A673 (cell line): ENCODE measurements around the gene TCP11. TPM values are rescaled to one million over a fixed set of nuclear protein-coding genes. Genes with fewer than 3 reads are reported as not detected.
"Not testable (repeated sequence)": the region's sequence is repeated elsewhere in the genome, so short reads cannot be mapped to it uniquely, and the experiment has no call there.

ENCODE experiments used
- BruUV-seq: library from RNA; stranded (reverse); fragments of 400-500 nt; replicated peaks from 2 replicates; lab custom pipeline; 2021; lab: Mats Ljungman, UMichigan
- CTCF ChIA-PET: fragments of 300-600 bp; sonication (Branson Sonifier 250); formaldehyde crosslinking; loops from one replicate; lab custom pipeline; 2022; ENCODE audit warnings: antibody characterized with exemption; lab: Charles Lee
- POLR2A ChIA-PET: fragments of 300-600 bp; sonication (Branson Sonifier 250); formaldehyde crosslinking; loops from one replicate; lab custom pipeline; 2022; ENCODE audit warnings: antibody characterized with exemption; ENCODE audit not compliant: low non-redundant PET; lab: Charles Lee
- DNase-seq: peaks from one replicate; pipeline ENCODE4 v3.0.0-alpha.2; 2015; ENCODE audit warnings: low spot score
- H3K27ac ChIP-seq: fragments of 200-600 bp; sonication (generic); 2 replicates; pipeline ENCODE4 v1.5.1; 2016; ENCODE audit warnings: mixed run types, low read depth, mild to moderate bottlenecking, mixed read lengths, antibody characterized with exemption, low read length; ENCODE audit not compliant: poor library complexity, severe bottlenecking
- H3K27me3 ChIP-seq: fragments of 200-600 bp; sonication (generic); replicated peaks from 2 replicates; pipeline ENCODE4 v1.6.1; 2017; ENCODE audit warnings: mixed run types, low read depth, mild to moderate bottlenecking, mixed read lengths, antibody characterized with exemption, low read length; ENCODE audit not compliant: insufficient read depth, poor library complexity
- H3K36me3 ChIP-seq: fragments of 200-600 bp; sonication (generic); 2 replicates; pipeline ENCODE4 v1.6.1; 2016; ENCODE audit warnings: mixed run types, mild to moderate bottlenecking, mixed read lengths, antibody characterized with exemption, low read length; ENCODE audit not compliant: insufficient read depth, poor library complexity, severe bottlenecking
- H3K4me1 ChIP-seq: fragments of 200-600 bp; sonication (generic); 2 replicates; pipeline ENCODE4 v1.6.1; 2017; ENCODE audit warnings: mixed run types, mild to moderate bottlenecking, mixed read lengths, antibody characterized with exemption, low read length; ENCODE audit not compliant: insufficient read depth, poor library complexity, severe bottlenecking
- H3K4me3 ChIP-seq: fragments of 200-600 bp; sonication (generic); 2 replicates; pipeline ENCODE4 v1.5.1; 2016; ENCODE audit warnings: low read depth, mixed run types, mild to moderate bottlenecking, mixed read lengths, low read length; ENCODE audit not compliant: poor library complexity, severe bottlenecking
- H3K9me3 ChIP-seq: fragments of 200-600 bp; sonication (generic); 2 replicates; pipeline ENCODE4 v1.6.1; 2016; ENCODE audit warnings: mixed run types, low read depth, mild to moderate bottlenecking, mixed read lengths, antibody characterized with exemption, low read length; ENCODE audit not compliant: poor library complexity, severe bottlenecking
- CTCF ChIP-seq: fragments of 300-800, 200-600 bp; sonication (generic); conservative IDR thresholded peaks from 2 replicates; pipeline ENCODE4 v1.5.1; 2017; ENCODE audit warnings: low read depth, mild to moderate bottlenecking, antibody characterized with exemption, low read length, moderate library complexity, mixed read lengths
- EZH2 ChIP-seq: fragments of 200-600 bp; sonication (generic); IDR thresholded peaks from 2 replicates; pipeline ENCODE4 v1.6.1; 2017; ENCODE audit warnings: borderline replicate concordance, low read depth, mild to moderate bottlenecking, mixed read lengths, antibody characterized with exemption, low read length; ENCODE audit not compliant: poor library complexity, severe bottlenecking
- intact Hi-C: fragments of 100-400 bp; cut with micrococcal nuclease; formaldehyde crosslinking; loops from one replicate; pipeline ENCODE4 v1.10.0; 2022; ENCODE audit not compliant: unreplicated experiment
- total RNA-seq: library from RNA; stranded (reverse); gene quantifications from 2 replicates; pipeline ENCODE4 v1.2.3, GENCODE V29; 2021

Gene TCP11
- total RNA-seq, 1 experiment from 2014 or later = not detected

- intact Hi-C loops = no loop called here
- no peaks in the 10 kb centered on the region for H3K27me3 ChIP-seq
- CTCF ChIA-PET = interaction anchor here (0.7 to 3.5 kb wide), 5 partner anchors 66 to 572 kb away, joined by 3 to 35 read pairs (median 4); no protein-coding TSS in a partner anchor
- H3K4me1 ChIP-seq = peaks cover 5% of the 10 kb centered on the region
- no peak for TF ChIP-seq EZH2
- TF ChIP-seq CTCF = no peak
- H3K9me3 ChIP-seq = no peaks in the 10 kb centered on the region
- H3K4me3 ChIP-seq = no peak overlapping the region
- DNase-seq = no peak
- no peak overlapping the region for H3K27ac ChIP-seq
- POLR2A ChIA-PET = no interaction called here
- no TSS peak for BruUV-seq
- no peaks in the 10 kb centered on the region for H3K36me3 ChIP-seq
Observed at GRCh38 chr6:35139470-35139869, 1.7 kb downstream of the TCP11 start.

GRCh38 chr6:35138191-35138590 lies 2.9 kb downstream of the TCP11 start:
- ChIA-PET CTCF (interaction anchor here (3.5 kb wide), 1 partner anchor 151 kb away, joined by 35 read pairs; no protein-coding TSS in a partner anchor), POLR2A (interaction anchor here (0.6 kb wide), 2 partner anchors 149 to 358 kb away, joined by 3 read pairs; no protein-coding TSS in a partner anchor)
- DNase-seq, H3K9me3 ChIP-seq, H3K27ac ChIP-seq, BruUV-seq, H3K27me3 ChIP-seq, H3K4me1 ChIP-seq, H3K36me3 ChIP-seq, H3K4me3 ChIP-seq, intact Hi-C loops: not testable (repeated sequence)

GRCh38 chr6:35136185-35136584 lies 5.0 kb downstream of the TCP11 start:
- Histone ChIP-seq H3K27me3 (no peaks in the 10 kb centered on the region), H3K9me3 (no peaks in the 10 kb centered on the region), H3K36me3 (no peaks in the 10 kb centered on the region), H3K27ac (no peak overlapping the region), H3K4me1 (no peaks in the 10 kb centered on the region), H3K4me3 (no peak overlapping the region)
- intact Hi-C loops = no loop called here
- no TSS peak for BruUV-seq
- TF ChIP-seq CTCF (no peak), EZH2 (no peak)
- DNase-seq = no peak
- ChIA-PET CTCF (no interaction called here), POLR2A (no interaction called here)

DNA sequence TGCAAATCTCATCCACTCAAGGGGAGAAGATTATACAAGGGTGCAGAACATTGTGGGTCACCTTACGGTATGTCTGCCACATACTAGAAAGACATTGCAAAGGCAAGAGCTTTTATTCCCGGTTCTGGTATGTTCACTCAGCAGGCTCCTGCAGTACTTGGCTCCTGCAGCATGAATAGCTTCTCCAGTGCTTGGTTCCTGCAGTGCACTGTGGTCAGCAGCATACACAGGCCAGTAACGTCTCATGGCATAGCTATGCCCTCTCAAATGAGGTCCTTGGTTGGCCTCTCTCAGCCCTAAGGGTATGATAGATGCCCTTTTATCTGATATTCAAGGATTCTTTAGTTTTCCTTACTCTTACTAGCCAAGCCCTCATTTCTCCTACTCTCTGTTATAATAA lies 12.6 kb downstream of the TCP11 start:
- no TSS peak for BruUV-seq
- no peaks in the 10 kb centered on the region for H3K36me3 ChIP-seq
- H3K4me3 ChIP-seq = no peak overlapping the region
- ChIA-PET POLR2A (no interaction called here), CTCF (no interaction called here)
- DNase-seq = no peak
- no peak overlapping the region for H3K27ac ChIP-seq
- TF ChIP-seq CTCF (no peak), EZH2 (no peak)
- H3K27me3 ChIP-seq = no peaks in the 10 kb centered on the region
- H3K9me3 ChIP-seq = no peaks in the 10 kb centered on the region
- intact Hi-C loops = no loop called here
- H3K4me1 ChIP-seq = no peaks in the 10 kb centered on the region
